CD4-positive, alpha-beta T cell treated with Interleukin-12 subunit alpha and Interleukin-12 subunit beta, for 1 hour (primary cell): Measurements from ENCODE around the gene HIVEP3.

ENCODE experiments used
- DNase-seq: peaks from one replicate; pipeline ENCODE4 v3.0.0-alpha.2; 2020

HIVEP3 gene

DNA sequence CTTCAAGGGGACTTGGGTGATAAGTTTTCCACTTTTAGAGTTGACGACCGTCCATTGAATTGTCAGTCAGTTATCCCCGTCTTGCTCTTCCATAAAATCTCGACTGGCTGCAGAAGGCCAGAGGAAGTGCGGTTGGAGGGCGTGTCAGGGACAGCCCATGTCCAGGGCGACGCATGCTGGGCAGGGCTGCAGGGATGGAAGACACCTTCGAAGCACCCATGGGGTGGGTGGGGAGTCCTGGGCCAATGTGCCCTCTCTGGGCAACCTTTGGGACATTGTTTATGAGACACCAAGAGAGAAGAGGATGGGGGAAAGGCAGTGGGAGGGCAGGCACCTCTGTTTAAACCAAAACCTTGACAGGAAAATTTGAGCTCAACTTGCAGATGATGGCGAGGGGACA lies 395.7 kb downstream of the HIVEP3 start:
- no peak for DNase-seq

DNA sequence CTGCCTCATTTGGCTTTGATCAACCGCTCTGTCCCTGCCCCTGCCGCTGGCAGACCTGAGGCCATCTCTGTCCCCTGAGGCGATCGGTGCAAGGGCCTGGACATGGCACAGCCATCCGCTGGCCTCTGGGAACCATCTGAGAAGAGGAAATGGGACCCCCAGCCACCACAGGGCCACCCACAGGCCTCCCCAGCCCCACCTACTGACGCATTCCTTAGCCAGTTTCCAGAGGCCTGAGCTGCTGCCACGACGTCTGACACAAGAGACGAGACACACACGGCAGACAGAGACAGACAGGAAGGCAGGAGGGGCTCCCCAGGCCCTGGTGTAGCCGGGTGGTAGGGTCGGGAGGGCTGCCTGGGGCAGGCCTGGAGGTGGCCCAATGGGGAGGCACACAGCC lies 397.0 kb downstream of the HIVEP3 start:
- DNase-seq = no peak

DNA sequence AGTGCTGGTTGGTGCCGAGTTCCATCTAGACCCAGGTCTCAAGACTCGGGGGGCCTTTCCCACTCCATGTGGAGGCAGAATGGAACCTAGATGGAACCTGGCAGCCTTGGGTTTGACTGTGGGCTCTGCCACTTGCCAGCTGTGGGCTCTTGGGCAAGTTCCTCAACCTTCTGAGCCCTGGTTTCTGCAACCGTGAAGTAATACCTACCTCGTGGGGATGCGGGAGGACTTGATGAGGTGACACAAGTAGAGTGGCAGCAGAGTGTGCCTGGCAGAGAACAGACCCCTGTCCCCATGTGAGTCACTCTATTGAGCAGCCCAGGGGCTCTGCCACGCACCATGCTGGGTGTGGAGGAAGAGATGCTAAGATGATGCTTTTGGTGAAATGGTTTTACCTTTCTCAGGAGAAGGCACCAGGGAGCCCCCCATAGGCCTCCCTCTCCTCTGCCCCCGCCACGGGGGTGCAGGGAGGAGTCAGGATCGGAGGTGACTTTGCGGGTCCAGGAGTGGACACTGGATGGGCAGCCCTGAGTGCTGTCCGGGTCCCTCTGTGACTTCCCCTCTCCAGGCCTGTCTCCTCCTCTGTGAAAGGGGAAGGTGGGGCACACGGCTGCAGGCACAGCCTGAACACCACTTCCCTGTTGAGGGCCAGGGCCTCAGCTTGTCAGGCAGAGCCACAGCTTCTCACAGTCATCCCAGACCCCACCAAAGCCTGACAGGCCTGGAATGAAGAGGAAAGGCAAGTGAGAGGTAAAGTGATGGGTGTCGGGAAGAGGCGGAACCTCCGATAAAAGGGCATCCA lies 397.6 kb downstream of the HIVEP3 start:
- no peak for DNase-seq

DNA sequence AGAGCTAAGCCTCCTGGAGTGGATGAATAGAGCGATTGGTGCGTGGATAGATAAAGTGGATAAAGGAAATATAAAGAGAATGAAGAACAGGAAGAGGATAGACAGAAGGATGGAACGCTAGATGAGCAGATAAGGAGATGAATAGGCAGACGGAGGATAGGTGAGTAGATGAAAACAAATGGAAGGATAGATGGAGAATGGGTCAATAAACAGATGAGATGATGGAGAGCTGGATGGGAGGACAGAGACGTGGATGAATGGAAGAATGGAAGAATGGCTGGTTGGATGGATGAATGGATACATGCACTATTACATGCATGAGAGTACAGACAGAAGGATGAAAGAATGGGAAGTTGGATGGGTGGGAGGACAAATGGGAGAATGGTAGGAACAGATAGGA lies 399.1 kb downstream of the HIVEP3 start:
- no peak for DNase-seq

DNA sequence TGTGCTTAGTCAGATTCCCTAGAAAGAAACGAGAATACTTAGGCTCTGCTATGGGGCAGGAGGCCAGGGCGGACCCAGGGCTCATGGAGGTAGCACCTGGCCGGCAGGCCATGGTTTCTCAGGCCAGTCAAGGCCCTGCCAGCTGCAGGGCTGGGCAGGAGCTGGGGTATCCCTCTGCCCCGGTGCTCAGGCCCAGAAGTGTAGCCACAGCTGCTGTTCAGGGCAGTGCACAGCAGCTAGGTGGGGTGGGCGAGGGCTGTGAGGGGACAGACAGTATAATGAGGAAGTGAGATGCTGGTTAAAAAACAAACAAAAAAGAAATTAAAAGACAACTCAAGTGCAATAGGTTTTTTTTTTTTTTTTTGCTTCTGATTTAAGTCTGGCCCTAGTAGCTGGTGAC lies 400.3 kb downstream of the HIVEP3 start:
- DNase-seq = no peak

DNA sequence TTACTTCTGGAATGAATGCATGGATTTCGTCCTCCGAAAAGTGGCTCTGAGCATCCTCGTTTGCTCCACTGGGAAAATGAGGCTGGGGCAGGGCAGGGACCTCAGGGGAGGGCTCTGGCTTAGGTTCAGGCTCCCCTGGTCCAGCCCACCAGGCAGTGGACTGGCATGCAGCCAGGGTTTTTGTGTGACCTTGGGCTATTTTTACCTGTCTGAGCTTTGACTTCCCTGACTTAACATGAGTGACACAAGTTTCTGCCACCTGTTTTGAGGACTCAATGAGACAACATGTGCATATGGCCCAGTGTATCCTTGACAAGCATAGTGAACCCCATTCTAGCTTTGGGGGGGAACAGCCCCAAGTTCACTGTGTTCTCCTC lies 401.7 kb downstream of the HIVEP3 start:
- DNase-seq = no peak

DNA sequence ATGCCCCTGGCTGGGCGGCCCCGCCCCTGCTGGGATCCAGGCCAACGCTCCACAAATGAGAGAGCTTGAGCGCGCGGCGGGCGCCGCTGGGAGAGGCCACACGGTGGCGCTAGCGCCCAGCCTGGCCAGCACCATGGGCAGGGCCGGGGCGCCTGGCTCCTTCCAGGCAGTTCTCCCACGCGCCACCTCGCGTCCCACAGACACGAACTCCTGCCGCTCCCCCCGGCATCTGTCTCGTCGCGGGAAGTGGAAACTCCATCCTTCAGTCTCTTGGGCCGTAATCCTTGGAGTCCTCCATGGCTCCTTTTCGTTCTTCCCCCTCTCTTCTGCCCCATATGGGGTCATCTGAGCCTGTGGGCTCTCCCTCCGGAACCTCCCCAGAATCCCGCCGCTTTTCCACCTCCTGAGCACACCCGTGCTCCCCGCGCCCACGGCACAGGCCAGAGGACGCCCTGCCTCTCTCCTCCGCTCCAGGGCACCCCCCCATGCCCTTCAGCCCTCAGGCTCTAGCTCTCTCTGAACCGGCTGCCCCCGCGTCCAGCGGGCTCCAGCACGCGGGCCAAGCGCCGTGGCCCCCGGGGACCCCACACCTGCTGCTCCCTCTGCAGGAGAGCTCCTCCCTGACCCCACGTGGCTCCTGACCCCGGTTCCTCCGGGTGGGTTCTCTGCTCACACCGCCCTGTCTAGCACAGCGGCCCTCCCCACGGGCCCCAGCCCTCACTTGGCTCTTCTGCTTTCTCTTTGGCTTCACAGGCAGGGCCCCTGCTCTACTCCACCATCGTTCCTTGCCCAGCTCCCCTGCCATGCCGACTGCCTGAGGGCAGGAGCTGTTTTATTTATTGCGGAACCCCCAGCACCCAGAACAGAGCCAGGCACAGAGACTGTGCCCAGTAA lies 402.3 kb downstream of the HIVEP3 start:
- peak; percentile 52 for DNase-seq

DNA sequence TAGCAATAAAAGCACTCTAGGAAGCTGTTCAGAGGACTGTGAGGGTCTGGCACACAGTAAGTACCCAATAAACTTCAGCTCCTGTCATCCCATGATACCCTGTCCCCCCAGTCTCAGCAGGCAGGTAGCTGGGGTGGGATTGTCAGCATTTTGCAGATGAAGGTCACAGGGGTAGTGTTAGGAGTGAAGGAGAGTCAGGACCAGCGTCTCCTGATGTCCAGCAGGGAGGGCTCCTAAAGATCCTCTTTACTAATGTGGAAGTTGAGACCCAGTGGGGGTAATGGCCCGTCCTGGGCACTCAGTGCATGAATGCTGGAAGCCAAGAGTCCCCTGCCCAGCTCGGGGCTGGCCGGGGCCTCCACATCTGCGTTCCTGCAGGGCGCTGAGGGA lies 402.9 kb downstream of the HIVEP3 start:
- DNase-seq = no peak

DNA sequence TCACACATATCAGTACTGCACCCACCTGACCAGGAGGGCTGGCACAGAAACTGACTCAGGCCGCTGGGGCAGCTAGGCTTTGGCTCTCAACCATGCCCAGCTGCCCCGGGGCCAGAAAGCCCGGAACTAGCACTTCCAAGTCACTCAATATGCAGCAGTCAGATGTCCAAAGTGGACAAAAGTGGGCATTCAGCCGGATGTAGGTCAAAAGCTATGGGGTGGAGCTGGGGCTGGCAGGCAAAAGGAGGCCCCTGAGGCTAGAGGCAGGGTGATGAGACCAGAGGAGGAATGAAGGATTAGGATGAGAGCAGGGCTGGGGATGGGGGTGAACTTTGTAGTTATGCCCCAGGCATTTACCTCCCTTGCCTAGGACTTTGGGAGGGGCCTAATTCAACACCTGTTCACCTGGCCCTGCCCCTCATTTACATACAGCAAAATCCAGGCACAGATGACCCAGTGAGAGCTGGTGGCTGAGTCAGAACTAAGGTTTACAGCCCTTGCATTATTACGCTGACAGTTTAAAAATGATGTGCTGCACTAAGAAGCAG lies 403.5 kb downstream of the HIVEP3 start:
- DNase-seq = no peak

DNA sequence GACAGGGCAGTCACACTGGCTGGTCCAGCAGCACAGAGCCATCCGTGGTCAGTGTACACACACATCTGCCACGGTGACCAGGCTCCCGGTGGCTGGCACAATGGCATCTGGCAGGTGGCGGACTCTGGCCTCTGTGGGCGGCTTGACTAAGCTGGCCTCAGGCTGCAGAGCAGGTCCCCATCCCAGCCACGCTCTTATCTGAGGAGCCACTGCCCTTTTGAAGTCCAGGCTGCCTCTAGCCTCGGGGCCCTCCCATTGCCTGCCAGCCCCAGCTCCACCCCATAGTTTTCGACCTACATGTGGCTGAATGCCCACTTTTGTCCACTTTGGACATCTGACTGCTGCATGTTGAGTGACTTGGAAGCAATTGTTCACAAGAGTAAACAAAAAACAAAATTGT lies 404.3 kb downstream of the HIVEP3 start:
- no peak for DNase-seq

DNA sequence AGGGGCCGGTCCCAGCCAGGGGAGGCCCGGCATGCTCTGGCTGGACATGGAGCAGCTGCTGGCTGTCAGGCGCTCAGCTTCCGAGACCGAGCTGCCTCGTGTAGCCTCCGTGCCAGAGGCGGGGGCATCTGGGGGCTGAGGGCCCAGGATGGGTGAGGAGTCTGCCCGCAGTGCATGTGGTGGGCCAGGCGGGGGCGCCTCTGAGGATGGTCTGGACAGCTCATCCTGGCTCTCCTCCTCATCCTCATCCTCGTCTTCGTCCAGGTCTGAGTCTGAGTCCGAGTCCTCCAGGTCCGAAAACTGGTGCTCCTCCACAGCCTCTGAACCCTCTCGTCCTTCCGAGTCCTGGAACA lies 405.4 kb downstream of the HIVEP3 start:
- DNase-seq = no peak

DNA sequence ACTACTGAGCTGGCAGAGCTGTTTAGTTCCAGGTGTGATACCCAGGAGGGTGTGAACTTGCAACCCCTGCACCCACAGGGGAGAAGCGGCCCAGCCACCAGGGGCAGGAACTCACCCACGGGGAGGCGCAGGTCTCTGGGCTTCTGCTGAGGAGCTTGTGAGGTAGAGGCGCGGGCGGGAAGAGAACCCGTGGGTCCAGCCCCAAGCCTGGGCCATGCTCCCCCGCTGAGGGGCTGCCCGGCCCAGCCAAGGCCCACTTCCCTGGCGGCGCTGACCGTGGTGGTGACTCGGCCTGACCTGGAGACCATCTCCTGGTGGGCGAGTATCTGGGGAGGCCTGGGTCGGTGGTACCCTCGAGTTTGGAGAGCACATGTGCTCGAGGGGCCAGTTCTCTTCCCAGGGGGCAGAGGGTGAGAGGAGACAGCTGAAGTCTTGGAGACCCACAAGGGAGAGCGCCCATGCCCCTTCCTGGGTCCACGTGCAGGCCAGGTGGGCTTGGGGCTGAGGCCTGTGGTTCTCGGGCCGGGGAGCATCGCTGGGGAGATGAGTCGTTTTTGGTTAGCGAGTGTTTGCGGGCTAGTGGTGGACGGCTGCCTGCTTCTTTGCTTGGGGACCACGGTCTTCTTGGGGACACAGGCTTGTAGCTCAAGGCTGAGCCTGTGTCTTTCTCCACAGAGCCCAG lies 405.9 kb downstream of the HIVEP3 start:
- no peak for DNase-seq

DNA sequence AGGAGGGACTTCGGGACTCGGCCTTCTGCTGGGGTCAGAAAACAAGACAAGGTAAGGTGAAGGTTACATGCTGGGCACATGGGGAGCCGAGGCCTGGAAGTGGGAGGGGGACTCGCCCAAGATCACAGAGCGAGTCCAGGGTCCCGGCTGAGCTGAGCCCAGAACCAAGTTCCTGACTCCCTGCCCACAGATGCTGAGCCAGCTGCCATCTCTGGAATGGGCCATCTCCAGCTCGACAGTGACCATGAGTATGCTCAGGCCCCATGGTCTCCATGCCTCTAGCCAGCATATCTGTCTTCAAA lies 407.5 kb downstream of the HIVEP3 start:
- DNase-seq = no peak

DNA sequence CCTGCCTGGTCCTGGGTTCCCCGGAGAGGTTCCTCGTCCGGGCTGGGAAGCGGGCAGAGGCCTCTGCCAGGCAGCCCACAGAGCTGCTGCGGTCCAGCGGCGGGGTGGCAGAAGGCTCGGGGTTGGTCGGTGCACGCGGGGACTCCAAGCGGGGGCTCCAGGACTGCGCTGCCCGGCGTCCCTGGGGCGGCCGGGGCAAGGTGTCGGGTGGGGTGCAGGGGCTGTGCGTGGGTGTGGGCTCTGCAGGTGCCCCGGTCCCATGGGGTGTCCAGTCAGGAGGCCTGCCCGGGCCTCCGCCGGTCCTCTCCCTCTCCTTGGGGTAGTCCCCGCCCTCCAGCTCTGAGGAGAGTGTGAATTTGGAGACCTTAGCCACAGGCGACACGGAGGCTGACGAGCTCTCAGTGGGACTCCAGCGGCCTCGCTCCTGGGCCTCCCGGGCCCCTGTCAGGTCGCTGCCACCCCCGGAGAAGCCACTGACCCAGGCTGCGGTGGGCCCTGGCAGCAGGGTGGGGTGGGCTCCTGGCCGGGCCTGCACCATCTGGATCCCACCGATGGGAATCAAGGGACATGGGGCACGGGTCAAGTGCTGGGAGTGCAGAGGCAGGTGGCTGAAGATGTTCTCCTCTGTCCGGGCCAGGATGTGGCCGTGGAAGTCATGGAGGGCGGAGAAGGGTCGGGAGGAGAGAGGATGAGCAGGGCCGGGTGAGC lies 408.0 kb downstream of the HIVEP3 start:
- no peak for DNase-seq

DNA sequence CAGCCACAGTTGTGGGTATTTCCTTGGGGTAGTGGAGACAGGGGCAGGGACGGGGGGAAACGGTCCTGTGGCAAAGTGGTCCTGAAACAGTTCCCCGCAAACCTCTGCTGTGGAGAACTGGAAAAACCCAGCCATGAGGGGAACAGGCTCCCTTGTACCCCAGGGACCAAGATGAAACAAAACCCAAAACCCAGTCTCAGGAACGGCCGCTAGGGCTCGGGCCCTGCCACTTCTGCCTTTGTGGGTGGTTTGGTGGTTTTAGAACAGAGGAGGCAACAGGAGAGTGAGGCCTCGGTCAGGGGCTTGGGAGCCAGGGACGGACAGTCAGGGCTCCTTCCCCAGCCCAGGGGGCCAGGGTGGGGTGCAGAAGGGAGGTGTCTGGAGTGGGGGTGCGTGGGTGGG lies 409.5 kb downstream of the HIVEP3 start:
- no peak for DNase-seq

DNA sequence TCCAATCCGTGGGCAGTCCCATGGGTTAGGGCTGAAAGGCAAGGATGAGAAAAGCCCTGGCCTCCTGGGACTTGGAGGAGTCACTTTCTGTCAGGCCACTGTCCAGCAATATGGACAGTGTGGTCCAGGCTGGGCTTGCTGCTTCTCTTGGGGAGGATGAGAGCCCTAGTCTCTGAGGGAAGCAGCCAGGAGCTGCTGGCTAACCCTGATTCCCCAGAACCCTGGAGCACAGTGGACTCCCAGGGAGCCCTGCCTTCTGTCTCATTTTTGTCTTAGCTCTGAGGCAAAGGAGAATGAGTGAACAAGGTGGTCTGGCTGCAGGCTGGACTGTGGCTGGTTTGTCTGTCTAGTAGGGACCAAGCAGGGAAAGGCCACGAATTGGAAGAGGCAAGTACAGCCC lies 410.4 kb downstream of the HIVEP3 start:
- no peak for DNase-seq

DNA sequence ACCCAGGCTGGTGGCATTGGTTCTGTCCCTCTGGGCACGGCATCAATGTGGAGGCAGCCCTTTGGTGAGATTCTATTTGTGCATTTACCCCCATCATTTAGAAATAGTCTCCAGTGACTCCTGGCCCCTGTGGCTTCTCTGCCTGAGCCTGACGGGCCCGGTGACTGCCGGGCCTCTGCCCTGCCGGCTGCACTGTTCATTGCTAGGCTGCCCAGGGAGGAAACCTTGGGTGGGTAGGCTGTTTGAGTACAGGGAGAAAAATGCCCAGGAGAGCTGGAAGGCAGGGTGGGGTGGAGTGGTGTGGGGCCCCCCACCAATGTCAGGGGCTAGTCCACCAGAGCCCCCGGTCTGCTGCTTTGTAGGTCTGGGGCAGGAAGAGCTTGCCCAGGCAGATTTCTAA lies 410.9 kb downstream of the HIVEP3 start:
- no peak for DNase-seq

DNA sequence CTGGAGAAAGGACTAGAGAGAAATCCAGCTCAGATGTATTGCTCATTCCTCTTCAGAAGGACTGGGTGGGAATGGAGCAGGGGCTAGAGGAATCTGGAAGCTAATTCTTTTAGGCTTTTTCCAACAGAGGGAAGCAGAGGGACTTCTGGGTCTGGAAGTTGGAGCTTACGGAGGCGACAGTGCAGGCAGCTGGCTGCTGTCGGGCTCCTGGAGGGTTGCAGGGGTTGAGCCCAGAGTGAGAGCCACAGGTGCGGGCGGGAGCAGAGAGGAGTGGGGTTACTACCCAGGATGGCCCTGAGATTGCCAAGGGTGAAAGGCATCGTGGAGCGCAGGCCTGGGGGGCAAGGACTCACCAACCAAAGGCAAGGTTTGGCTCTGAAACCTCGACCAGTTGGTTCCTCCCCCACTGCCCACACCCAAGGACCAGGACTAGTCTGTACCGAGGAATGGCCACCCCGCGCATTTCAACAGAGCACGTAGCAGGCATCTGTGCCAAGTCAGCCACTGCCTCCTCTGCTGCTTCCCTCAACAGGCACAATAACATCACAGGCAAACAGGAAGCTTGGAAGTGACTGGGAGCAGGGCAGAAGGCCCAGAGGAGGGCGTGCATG lies 411.5 kb downstream of the HIVEP3 start:
- DNase-seq = no peak

DNA sequence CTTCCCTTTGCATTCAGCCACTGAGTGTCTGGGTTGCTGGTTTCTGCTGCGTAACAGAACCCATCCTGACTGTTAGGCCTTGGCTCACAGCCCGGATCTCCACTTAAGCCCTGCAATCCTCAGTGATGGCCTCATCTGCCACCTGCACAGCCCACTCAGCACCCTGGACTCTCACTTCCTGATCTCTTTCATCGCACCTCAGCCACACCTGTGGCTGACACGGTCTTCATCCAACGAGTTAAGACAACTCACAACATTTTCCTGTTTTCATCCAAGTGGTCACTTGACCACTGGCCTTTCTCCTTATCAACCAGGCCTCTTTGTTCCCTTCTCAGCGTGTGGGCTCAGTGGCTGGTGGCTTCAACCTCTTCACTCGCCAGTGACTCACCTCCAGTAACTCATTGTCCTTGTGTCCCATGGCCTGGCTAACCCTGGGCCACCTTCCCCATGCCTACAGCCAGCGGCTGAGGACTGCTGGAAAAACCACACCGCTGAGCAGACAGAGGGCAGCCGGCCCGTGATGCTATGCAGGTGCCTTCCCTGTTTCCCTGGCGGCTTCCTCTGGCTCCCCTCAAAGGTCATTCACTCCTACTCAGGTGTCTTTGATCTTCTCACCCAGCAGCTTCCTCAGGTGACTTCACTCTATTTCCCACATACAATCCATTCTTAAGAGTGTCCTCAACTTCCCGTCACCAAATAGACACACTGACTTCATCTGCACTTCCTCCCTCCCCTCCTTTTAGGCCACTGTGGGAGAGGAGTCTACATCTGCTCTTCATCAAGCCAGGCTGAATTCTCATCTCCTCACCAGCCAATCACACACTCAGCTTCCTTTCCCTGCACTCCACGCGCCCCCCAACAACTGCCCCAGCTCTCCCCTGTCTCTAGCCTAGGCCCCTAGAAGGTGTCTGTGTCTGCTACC lies 414.3 kb downstream of the HIVEP3 start:
- DNase-seq = no peak

DNA sequence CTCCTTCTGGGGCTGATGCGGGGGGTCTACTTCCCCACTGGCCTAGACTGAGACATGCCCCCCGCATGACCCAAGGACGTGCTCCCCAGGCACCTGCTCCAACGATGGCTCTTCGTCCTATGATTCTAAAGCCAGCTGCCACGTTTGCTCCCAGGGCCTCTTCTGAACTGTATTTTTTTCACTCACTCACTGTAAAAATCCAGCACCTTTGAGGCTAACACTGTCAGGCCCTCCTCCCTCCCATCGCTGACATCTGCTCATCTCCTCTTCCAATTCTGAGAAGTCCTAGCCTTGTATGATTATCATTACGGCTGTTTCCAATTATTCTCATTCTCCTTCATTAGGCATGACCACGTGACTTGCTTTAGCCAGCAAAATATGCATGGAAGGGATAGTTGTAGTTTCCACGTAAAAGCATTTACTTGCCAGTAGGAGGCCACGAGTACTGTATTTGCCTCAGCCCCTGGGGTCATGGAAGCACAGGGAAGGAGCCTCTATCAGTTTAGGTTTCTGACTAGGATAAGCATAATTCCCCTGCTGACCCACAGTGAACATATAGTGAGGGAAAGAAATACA lies 415.1 kb downstream of the HIVEP3 start:
- no peak for DNase-seq

DNA sequence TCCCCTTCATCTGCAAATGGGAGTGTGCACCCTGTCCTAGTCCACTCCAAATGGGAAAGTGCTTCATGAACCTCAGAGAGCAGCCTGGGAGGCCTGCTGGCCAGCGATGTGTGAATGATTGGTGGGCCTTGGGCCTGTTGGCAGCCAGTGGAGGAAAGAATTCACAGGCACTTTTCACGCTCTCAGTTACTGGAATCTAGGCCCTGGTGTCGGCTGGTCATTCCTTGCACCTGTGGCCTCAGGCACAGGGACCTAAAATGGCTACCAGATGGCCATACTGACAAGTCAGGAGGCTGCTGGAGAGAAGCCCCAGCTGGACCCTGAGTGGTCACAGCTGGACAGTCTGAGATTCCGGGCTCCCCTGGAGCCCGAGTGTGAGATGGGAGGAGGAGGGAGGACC lies 415.8 kb downstream of the HIVEP3 start:
- no peak for DNase-seq
